Measurements from ENCODE around the gene PPP2R2C. TPM values are rescaled to one million over a fixed set of nuclear protein-coding genes. Genes with fewer than 3 reads are reported as not detected.

The PPP2R2C gene
- total RNA-seq, 1 experiment from 2014 or later: 26.7 TPM

DNA sequence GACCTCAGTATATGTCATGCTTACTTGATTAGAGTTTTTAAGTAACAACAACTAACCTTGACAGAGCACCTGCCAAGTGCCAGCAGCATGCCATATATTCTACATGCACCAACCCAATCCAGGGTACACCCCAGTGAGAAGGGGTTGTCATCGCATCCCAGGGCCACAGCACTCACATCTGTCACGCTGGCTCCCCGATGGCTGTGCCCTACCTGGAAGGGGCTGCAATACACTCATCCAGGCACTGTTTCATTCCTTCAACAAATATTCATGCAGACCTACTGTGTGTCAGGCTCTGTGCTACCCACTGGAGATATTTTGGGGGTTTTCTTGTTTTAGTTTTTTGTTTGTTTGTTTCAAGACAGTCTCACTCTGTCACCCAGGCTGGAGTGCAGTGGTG, 49.5 kb downstream of the PPP2R2C start:
- ChIA-PET POLR2A (no interaction called here), CTCF (no interaction called here)
- DNase-seq (ENCODE audit: low read depth, low spot score) (no peak), ATAC-seq (no peak)
- Histone ChIP-seq H3K27ac (ENCODE audit: low read length) (no peak overlapping the region), H3K4me1 (ENCODE audit: control insufficient read depth, insufficient read depth, low read length) (no peaks in the 10 kb centered on the region), H3K36me3 (ENCODE audit: control insufficient read depth, insufficient read depth, low read length) (no peaks in the 10 kb centered on the region), H3K9me3 (ENCODE audit: control insufficient read depth, insufficient read depth, low read depth, low read length) (no peaks in the 10 kb centered on the region), H3K4me3 (ENCODE audit: low read depth in 2 of 2, low read length in 2 of 2) (no peak overlapping the region), H3K27me3 (ENCODE audit: control insufficient read depth, insufficient read depth, low read length) (no peaks in the 10 kb centered on the region)
- in situ Hi-C loops (cut with HindIII; ENCODE audit: low pct_unique_long_range_greater_than_20kb, low sequenced_read_pairs) (no loop called here), intact Hi-C loops (cut with micrococcal nuclease; ENCODE audit: unreplicated experiment) (no loop called here)
- no TSS peak for BruUV-seq (replicated peaks)
- TF ChIP-seq POLR2AphosphoS5 (IDR thresholded peaks at IDR 0.05; ENCODE audit: low read depth, low read length): no peak
- TF ChIP-seq, protein P1, sequence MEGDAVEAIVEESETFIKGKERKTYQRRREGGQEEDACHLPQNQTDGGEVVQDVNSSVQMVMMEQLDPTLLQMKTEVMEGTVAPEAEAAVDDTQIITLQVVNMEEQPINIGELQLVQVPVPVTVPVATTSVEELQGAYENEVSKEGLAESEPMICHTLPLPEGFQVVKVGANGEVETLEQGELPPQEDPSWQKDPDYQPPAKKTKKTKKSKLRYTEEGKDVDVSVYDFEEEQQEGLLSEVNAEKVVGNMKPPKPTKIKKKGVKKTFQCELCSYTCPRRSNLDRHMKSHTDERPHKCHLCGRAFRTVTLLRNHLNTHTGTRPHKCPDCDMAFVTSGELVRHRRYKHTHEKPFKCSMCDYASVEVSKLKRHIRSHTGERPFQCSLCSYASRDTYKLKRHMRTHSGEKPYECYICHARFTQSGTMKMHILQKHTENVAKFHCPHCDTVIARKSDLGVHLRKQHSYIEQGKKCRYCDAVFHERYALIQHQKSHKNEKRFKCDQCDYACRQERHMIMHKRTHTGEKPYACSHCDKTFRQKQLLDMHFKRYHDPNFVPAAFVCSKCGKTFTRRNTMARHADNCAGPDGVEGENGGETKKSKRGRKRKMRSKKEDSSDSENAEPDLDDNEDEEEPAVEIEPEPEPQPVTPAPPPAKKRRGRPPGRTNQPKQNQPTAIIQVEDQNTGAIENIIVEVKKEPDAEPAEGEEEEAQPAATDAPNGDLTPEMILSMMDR (IDR thresholded peaks at IDR 0.05): no peak
- no peak for TF ChIP-seq TCF7L2 (IDR thresholded peaks at IDR 0.05; ENCODE audit: low read depth, low read length)
- no peak for TF ChIP-seq SIN3A (IDR thresholded peaks at IDR 0.05; ENCODE audit: borderline replicate concordance, insufficient read depth, low read depth, low read length)
- TF ChIP-seq, protein P2, sequence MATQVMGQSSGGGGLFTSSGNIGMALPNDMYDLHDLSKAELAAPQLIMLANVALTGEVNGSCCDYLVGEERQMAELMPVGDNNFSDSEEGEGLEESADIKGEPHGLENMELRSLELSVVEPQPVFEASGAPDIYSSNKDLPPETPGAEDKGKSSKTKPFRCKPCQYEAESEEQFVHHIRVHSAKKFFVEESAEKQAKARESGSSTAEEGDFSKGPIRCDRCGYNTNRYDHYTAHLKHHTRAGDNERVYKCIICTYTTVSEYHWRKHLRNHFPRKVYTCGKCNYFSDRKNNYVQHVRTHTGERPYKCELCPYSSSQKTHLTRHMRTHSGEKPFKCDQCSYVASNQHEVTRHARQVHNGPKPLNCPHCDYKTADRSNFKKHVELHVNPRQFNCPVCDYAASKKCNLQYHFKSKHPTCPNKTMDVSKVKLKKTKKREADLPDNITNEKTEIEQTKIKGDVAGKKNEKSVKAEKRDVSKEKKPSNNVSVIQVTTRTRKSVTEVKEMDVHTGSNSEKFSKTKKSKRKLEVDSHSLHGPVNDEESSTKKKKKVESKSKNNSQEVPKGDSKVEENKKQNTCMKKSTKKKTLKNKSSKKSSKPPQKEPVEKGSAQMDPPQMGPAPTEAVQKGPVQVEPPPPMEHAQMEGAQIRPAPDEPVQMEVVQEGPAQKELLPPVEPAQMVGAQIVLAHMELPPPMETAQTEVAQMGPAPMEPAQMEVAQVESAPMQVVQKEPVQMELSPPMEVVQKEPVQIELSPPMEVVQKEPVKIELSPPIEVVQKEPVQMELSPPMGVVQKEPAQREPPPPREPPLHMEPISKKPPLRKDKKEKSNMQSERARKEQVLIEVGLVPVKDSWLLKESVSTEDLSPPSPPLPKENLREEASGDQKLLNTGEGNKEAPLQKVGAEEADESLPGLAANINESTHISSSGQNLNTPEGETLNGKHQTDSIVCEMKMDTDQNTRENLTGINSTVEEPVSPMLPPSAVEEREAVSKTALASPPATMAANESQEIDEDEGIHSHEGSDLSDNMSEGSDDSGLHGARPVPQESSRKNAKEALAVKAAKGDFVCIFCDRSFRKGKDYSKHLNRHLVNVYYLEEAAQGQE (IDR thresholded peaks at IDR 0.05; ENCODE audit: insufficient read depth in 1 of 2, low read depth in 2 of 2, low read length in 1 of 2): no peak

DNA sequence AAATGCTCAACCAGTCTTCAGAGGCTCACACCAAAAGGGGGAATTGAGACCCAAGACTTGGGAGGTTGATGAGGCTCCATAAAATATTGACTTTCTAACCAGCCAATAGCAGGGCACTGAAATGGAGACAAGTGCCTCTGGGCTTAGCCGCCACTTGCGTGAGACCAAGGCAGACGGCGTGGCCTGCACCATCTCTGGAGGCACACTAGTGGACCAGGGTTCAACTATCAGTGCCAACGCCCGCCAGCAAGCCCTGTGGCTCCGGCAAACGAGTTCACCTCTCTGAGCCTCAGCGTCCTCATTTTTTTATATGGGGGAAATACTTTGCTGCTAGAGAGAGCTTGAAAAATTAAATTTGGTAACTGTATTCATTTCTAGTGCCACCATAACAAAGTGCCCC, 50.3 kb downstream of the PPP2R2C start:
- Histone ChIP-seq H3K27me3 (ENCODE audit: control insufficient read depth, insufficient read depth, low read length) (no peaks in the 10 kb centered on the region), H3K36me3 (ENCODE audit: control insufficient read depth, insufficient read depth, low read length) (no peaks in the 10 kb centered on the region), H3K4me1 (ENCODE audit: control insufficient read depth, insufficient read depth, low read length) (0 out of 2 replicates have a peak, but pooled peaks cover under 1% of the 10 kb centered on the region), H3K9me3 (ENCODE audit: control insufficient read depth, insufficient read depth, low read depth, low read length) (no peaks in the 10 kb centered on the region), H3K4me3 (ENCODE audit: low read depth in 2 of 2, low read length in 2 of 2) (no peak overlapping the region), H3K27ac (ENCODE audit: low read length) (no peak overlapping the region)
- no peak for ATAC-seq
- DNase-seq (ENCODE audit: low read depth, low spot score): no peak
- ChIA-PET CTCF (no interaction called here), POLR2A (no interaction called here)
- intact Hi-C loops (cut with micrococcal nuclease; ENCODE audit: unreplicated experiment): no loop called here
- no TSS peak for BruUV-seq (replicated peaks)
- in situ Hi-C loops (cut with HindIII; ENCODE audit: low pct_unique_long_range_greater_than_20kb, low sequenced_read_pairs): no loop called here
- TF ChIP-seq, protein P1 (IDR thresholded peaks at IDR 0.05): no peak
- TF ChIP-seq SIN3A (IDR thresholded peaks at IDR 0.05; ENCODE audit: borderline replicate concordance, insufficient read depth, low read depth, low read length): no peak
- TF ChIP-seq, protein P2 (IDR thresholded peaks at IDR 0.05; ENCODE audit: insufficient read depth in 1 of 2, low read depth in 2 of 2, low read length in 1 of 2): no peak
- TF ChIP-seq POLR2AphosphoS5 (IDR thresholded peaks at IDR 0.05; ENCODE audit: low read depth, low read length): no peak
- no peak for TF ChIP-seq TCF7L2 (IDR thresholded peaks at IDR 0.05; ENCODE audit: low read depth, low read length)
